Measurements from ENCODE around the gene TLE5.
A peak's percentile ranks its signal among the peaks of the same experiment; 100 is the strongest.

The TLE5 gene

DNA sequence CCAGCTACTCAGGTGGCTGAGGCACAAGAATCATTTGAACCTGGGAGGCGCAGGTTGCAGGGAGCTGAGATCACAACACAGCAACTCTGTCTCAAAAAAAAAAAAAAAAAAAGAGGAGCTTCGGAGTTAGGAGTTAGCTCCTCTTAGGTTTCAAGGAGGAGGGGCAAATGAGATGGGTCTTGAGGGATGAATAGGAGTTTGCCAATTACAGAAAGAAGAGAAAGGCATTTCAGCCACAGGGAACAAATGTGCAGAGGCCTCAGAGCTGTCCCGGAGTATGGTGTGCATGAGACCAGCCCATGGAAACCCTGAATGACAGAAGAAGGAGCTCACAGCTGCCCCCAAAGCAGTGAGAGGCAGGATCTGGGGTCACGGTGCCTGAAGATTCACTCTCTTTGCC is 57.8 kb downstream of the TLE5 start:
- Mint-ChIP-seq H3K36me3 (no peaks in the 10 kb centered on the region), H3K4me3 (no peak overlapping the region), H3K27me3 (no peaks in the 10 kb centered on the region), H3K9me3 (peaks cover 0 to 1% of the 10 kb centered on the region in 2 donors), H3K27ac (peak overlapping the region; percentile 1), H3K4me1 (no peaks in the 10 kb centered on the region)
- ATAC-seq (replicated peaks) = no peak
- no peak for DNase-seq

DNA sequence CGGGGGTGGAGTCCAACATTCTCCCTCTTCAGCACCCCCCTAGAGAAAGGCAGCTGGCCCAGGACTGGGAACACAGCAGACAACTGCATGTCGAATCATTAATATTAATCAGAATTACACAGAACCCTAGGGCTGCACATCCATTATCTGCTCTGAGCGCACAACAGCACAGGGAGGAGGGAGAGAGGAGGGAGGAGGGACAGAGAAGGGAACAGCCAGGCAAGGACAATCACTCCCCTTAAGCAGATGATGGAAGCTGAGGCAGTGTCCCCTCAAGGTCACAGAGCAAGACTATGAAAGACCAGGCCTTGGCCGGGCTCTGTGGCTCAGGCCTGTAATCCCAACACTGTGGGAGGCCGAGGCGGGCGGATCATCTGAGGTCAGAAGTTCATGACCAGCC is 59.2 kb downstream of the TLE5 start:
- no peaks in the 10 kb centered on the region for H3K4me1 Mint-ChIP-seq
- H3K27me3 Mint-ChIP-seq = no peaks in the 10 kb centered on the region
- DNase-seq (no peak), ATAC-seq (replicated peaks) (no peak)
- no peak overlapping the region for H3K27ac Mint-ChIP-seq
- no peaks in the 10 kb centered on the region for H3K36me3 Mint-ChIP-seq
- H3K4me3 Mint-ChIP-seq = no peak overlapping the region
- H3K9me3 Mint-ChIP-seq = peaks cover 0 to 1% of the 10 kb centered on the region in 2 donors

Data from stimulated activated naive B cell treated with anti-CD40 and anti-IgM and Interleukin-4, amounts not matched to agents 10 μg/mL and 1 μg/mL and 100 μg/mL, for 72 hours (primary cell).